ENCODE results near the gene DNAJC16.

Gene DNAJC16

GRCh38 chr1:15624133-15624714, 97.6 kb downstream of the DNAJC16 start:
- no peak for DNase-seq

- no peak for DNase-seq
Observed at GRCh38 chr1:15625056-15625917, 98.6 kb downstream of the DNAJC16 start.

Data from NCI-H1417 treated with DMSO at 0.1 percent for 48 hours (cell line).